Measurements from ENCODE around the gene NHLRC4.

NHLRC4 gene

DNA sequence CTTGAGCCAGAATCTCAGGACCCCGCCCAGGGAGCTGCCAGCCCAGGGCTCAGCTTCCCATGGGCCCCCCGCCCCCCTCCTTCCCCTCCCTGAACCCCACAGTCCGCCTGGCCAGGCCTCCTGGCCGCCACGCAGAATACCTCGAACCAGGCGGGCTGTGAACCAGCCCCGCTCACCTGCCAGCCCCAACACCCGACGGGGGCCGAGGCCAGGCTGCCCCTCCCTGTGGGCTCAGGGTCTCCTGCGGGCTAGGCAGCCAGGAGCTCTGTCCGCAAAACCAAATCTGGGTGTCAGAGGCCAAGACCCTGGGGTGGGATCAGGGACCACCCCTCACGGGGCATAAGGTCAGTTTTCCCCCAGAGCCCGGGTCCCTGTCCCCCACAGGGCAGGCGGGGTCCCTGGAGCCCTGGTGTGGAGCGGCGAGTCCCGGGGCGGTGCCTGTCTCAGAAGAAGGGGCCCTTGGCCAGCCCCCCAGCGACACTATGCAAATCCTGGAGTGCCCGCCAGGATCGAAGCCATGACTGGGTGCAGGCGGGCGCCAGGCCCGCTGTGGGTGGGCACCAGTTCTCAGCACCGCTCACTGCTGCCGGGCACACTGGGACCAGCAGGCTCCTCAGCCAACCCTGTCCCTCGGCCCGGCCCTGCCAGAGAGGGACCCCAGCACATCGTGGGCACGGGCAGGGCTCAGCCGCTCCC, 13.1 kb upstream of the NHLRC4 start:
- no peak for DNase-seq (ENCODE audit: low read depth)

DNA sequence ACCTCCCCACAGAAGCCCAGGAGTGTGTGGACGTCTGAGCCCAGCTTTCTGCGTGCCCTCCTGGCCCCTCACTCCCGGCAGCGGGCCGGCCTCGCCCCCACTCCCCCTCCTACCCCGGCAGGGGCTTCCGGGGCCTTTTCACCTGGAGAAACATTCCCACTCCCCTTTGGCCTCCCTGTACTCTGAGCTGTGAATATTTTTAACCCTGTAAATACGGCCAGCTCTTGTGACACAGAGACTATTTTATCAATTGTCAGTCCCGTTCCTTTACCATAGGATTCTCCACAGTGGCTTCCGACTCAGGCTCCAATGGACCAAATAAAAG, 12.5 kb upstream of the NHLRC4 start:
- DNase-seq (ENCODE audit: low read depth) = no peak

DNA sequence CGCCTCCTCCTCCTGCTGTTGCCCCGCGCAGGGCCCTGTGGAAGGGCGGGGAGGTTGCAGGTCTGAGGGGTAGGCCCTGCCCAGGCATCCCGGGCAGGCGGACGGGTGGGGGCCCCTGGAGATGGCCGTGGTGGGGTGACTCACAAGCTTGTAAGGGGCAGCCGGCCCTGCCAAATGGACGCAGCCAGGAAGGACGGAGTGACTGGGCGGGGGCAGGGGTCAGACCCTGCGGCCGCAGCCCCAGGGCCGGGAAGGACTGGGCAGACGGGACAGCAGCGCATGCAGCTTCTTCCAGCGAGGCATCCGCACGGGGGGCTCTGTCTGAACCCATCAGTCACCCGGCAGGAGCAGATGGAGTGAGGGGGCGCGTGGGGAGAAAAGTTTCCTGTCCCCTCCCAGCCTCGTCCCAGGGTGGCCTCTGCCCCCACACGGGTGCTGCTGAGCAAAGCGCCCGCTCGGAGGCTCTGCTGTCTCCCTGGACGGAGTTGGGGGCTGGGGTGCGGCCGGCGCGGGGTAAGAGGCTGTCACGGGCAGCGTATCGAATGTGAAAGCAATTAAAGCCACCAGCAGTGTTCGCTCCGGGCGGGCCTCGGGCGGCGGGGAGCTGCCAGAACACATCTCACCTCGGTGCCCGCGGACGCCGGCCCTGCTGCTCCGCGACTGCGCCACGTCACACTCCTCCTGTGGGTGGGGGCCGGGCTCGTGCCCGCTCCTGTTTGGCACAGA, 12.0 kb upstream of the NHLRC4 start:
- peak; percentile 71 for DNase-seq (ENCODE audit: low read depth)

DNA sequence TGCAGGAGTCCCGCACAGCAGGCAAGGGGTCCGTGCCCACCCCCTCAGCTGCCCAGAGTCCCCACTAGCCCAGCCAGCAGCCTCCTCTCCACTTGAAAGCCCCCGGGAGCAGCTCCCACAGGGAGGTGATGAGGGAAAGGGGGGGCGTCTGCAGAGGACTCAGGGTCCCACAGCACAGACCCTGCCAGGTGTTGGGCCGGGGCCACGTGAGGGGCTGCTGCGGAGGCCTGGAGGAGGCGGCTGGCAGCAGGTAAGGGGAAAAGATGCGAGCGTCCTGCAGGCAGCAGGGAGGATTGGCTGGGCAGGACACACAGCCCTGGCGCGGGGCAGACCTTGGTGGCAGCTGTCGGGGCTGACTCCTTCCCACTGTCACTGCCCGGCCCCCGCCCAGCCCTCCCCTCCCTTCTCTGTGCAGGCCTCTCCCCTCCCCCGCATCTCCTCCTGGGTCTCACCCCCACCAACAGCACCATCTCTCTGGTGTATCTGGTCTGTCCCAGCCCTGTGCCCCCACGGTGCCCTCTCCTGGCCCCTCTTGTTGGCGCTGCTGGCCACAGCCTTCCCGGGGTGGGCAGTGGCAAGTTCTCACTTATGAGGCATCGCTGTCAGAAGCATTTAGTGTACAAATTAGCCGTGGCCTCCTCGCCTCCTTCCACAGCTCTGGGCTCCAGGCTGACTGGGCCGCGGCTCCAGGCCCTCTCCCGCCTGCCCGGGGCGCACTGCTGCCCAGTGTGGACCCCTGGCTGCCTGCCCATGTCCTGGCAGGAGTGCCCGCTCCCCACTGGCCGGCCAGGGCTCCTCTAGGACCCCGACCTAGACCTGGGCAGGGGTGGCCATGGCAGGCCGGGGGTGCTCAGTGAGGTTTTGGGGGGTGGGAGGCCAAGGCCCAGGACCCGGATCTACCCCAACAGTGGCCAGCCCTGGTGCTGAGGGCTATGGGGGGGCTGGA, 11.0 kb upstream of the NHLRC4 start:
- DNase-seq (ENCODE audit: low read depth) = no peak

DNA sequence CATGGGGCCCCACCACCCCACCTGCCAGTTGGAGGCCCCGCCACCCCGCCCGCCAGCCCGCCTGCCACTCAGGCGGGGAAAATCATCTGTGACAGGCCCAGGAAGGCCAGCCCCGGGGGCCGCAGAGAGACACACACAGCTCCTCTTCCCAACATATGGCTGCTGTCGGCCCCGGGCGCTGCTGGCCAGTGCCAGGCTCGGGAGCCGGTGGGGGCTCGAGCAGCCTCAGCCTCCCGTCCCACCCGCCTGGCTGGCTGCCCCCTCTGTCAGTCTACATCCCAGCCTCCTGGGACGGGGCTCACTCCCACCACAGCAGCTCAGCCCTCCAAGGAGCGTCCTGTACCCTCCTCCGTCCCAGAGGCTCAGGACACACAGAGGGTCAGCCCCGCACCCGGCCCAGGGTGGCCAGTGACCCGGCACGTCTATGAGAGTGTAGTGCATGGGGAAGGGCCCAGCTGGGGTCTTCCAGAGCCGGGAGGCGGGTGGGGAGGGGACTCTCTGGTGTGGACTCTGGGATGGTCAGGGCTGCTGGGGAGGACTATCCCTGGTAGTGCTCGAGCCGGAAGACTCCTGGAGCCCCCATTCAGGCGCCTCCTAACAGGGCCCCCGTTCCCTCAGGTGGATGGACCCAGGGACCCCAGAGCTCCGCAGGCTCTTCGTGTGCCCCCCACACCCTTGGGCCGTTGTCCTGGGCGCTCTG, 10.2 kb upstream of the NHLRC4 start:
- no peak for DNase-seq (ENCODE audit: low read depth)

DNA sequence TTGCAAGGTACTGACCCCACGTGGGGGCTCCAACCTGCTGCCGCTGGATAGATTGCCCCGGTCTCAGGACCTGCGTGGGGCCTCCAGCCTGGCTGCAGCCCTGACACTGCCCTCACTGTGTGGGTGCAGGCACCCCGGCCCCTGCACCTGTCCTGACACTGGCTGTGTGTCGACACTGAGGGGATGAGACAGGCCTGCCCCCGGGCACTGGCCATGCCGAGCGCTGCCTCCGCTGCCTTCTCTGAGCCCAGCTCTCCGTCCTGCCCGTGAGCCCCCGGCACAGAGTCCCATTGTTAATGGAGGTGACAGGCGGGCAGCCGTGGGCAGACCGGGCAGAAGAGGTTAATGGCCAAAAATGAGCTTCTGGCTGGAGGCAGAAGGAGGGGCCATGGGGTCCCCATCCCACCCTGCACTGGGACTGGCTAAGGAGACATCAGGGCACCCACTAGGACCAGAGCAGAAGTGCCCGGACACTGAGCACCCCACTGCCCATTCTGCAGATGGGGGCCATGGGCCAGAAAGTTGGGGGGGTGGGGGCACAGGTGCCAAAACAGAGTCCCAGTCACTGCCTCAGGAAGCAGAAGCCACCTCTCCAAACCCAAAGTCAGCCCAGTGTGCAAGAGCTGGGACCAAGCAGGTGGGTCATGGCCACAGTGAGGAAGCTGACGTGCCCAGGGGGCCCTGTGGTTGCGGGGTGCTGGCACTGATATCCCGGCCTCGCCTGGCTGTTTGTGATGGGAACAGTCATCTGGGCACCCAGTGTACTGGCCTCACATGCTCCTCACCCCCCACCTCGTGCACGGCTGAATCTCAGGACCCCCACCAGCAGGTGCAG, 9.1 kb upstream of the NHLRC4 start:
- no peak for DNase-seq (ENCODE audit: low read depth)

DNA sequence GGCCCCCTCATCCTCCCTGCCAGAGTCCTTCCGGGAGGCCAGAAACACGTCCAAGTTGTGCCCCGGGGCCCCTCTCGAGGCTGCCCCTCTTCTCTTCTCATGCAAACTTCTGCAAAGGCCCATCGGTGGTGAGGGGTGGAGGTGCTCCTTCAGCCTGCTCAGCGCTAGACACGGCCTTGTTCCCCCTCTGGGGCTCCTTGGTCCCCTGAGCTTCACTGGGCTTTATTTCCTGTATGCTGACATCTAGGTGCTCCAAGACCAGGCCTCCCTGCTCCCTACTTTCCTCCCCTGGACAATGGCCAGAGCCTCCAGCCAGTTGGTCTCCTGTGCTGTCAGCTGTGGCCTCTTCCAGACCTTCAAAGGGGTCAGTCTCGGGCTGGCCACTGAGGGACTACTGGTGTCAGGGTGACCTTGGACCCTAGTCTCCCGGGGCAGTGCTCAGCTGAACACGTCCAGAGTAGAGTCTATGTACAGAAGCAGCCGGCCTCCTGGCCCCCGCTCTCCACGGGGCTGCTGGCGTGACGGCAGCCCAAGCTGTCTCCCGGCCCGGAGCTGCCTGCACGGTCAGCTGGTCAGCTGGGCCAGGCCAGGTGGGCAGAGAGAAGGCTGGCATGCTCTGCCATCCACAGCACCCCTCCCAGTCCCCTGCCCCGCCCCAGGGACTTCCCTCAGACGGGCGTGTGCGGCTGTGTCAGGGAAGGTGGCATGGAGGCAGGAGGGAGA, 8.3 kb upstream of the NHLRC4 start:
- no peak for DNase-seq (ENCODE audit: low read depth)

DNA sequence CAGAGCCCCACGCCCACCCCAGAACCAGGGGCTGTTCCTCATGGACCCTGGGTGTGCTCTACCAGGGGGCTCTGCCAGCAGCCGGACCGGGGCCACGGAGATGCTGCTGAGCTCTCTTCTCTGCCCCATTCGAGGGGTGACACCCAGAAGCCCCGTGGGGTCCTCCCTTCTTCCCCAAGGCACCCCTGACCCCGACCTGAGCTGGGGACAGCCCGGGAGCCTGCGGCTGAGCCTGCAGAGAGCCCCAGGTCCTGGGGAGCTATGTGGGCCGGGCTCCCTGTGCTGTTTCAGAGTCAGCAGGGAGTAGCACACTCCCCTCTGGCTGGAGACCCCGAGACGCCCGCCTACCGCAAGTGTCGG, 7.8 kb upstream of the NHLRC4 start:
- DNase-seq (ENCODE audit: low read depth) = no peak

DNA sequence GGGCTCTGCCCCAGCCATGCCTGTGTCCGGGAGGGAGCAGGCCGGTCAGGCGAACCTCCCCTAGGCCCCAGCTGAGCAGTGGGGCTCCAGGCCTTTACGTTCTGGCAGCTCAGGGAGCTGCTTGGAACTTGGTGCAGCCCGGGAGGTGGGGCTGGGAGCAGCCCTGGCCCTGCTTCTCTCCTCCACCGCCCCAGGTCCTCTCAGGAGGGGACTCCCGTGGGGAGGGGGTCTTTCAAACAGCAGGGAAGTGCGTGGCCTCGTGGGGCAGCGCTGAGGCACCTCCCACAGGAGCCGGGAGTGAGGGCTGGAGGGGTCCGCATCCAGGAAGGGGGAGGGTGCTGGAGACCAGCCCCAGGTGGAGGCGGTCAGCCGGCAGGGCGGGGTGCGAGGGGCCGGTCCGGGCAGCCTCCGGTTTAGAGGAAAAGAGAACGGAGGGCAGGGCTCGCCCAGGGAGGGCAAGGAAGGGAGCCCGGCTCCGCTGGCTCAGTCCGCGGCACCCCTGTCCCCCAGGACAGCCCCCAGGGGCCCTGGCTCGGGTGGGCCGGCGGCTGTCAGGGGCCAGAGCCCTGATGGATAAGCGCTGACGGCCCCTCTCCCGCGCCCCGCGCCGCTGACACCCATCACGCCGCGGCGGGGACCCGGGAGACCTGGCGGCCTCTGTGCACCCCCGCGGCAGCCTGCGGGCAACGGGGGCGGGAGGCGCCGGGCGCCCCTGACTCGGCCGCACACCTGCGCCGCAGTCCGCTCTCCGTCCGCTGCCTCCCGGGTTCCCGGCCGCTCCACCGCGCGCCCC, 7.2 kb upstream of the NHLRC4 start:
- no peak for DNase-seq (ENCODE audit: low read depth)

DNA sequence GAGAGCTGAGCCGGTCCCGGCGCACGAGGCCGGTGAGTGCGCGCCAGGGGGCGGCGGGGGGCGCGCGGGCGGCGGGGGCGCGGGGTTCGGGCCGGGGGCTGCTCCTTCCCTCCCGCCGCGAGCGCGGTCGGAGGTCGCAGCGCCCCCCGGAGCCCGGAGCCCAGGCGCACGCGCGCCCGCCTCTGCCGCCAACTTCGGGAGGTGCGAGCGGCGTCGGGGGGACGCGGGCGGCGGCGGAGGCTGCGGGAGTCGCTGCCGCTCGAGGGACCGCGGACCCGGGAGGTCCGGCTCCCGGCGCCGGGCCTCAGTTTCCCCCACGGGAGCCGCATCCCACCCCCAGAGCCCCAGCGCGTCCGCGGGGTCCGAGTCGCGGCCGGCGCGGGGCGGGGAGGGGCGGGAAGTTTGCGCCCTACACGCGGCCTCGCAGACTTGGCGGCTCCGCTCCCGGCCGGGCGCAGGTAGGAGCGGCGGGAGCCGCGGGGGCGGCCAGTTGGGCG, 6.6 kb upstream of the NHLRC4 start, which contains the start of gene PRR35:
Gene PRR35, plus strand, starts transcription at position 191 of the 497 bp plus-strand sequence. CDS start 2,901 bp downstream, outside the sequence.
- no peak for DNase-seq (ENCODE audit: low read depth)

DNA sequence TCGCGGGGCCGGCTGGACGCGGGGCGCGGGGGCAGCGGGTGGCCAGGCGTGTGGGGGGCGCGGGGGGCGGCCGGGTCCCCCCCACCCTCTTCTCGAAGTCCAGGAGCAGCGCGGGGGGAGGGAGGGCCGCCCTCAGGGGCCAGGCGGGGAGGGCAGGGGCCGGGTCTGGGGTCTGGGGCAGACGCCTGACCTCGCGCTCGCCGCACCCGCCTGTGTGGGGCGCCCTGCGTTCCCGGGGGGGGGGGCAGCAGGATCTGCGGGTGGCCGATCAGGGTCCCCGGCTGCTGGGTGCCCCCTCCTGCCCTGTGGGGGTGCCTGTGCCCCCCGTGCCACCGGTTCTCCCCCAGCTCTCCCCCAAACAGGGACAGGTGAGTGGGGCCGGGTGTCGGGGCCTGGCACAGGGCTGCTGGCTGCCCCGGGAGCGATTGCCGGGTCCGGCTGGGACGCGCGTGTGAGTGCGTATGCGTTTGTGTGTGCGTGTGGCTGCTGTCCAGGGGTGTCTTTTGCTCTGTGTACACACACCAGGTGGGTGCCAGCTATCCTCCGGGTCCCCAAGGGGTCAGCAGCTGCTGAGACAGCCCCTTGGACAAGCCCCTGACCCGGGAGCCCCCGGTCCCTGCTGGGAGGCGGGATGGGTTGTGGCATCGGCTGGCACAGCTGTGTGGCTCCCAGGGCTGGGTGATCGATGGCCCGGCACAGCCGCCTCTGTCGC, 5.9 kb upstream of the NHLRC4 start:
- DNase-seq (ENCODE audit: low read depth) = no peak

DNA sequence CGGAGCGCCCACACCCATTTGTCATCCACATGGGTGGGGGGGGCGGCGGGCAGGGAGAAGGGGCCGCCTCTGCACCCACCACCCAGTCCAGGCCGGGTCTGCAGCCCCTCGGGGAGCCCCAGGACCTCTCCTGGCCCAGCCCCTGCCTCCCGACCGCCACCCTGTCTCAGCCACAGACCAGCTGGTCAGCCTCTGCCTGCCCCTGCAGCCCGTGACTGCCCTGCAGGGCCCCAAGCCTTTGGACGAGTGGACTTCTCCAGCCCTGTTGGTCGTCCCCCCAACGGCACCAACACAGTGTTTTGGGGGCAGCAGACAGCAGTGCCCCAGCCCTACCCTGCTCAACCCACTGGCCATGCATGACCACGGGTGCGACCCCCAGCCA, 5.4 kb upstream of the NHLRC4 start:
- no peak for DNase-seq (ENCODE audit: low read depth)

DNA sequence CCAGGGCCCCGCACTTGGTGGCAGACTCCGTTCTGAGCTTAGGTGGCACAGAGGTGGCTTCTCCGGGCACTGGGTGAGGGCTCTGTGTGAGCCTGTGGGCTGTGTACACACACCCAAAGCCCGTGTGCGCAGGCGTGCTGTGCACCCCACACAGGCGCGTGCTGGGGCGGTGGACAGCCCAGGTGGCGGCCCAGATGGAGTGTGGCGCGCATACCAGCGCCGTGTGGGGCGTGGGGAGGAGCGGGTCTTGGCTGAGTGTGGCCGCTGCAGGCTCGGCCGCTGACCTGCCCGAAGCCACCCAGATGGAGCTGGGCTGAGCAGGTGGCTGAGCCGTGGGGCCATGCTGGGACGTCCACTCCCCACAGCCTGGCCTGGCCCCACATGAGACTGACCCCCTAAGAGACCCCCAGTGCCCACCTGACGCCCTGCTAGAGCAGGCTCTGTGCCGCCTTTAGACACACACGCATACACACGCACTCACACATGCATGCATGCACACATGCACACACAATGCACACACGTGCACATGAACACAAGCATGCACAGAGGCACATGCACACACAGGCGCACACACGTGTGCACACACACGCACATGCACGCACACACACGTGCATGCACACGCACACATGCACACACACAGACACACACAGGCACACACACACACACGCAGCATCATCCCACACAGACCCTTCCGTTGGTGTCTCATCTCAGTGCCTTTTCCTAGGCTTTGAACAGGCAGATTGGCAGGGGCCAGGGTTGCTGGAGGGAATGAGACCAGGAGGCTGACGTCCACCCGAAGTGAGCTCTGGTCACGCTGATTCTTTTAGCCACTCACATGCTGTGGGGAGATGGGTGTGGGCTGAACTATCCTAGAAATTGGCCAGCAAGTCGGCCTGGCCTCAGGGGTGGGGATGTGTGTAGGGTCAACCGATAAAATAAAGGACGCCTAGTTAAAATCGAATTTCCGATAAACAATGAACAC, 4.6 kb upstream of the NHLRC4 start:
- no peak for DNase-seq (ENCODE audit: low read depth)

DNA sequence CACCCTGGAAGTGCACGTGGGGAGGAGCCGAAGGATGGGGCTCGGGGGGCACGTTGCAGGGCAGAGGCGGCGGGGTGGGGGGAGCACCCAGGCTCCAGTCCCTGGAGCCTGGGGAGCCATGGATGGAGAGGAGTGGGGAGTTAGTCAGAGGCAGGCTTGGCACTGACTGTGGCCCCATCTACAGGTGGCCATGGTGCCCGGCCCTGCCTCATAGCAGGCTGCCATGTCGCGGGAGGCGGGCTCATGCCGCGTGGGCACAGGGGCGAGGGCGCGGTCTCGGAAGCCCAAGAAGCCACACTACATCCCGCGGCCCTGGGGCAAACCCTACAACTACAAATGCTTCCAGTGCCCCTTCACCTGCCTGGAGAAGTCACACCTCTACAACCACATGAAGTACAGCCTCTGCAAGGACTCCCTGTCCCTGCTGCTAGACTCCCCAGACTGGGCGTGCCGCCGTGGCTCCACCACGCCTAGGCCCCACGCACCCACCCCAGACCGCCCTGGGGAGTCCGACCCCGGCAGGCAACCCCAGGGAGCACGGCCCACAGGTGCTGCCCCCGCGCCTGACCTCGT, 3.6 kb upstream of the NHLRC4 start:
- no peak for DNase-seq (ENCODE audit: low read depth)

DNA sequence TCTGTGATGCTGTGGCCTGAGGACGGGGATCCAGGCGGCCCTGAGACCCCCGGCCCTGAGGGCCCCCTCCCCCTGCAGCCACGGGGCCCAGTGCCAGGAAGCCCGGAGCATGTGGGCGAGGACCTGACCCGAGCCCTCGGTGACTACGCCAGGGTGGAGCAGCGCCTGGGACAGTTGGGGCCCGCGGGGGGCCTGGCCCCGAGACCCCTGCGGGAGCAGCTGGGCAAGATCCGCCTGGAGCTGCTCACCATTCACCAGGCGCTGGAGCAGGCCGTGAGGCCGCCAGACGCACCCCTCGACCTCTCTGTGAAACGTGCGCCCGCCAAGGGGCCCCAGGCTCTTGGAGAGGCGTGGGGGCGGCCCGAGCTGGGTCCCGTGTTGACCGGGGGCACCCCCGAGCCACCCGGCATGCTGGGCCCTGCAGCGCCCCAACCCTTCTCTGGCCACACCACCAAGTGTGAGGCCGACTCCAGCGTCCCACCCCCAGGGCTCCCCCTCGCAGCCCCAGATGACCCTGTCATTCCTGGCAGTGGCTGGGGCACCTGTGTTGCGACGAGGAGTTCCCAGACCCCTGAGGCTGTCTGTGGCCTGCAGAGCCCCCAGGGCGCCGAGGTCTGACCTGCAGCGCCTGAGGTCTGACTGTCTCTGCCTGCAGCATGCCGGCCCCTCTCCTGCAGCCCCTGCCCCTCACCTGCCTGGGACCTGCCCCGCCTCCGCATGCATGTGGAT, 2.0 kb upstream of the NHLRC4 start:
- no peak for DNase-seq (ENCODE audit: low read depth)

DNA sequence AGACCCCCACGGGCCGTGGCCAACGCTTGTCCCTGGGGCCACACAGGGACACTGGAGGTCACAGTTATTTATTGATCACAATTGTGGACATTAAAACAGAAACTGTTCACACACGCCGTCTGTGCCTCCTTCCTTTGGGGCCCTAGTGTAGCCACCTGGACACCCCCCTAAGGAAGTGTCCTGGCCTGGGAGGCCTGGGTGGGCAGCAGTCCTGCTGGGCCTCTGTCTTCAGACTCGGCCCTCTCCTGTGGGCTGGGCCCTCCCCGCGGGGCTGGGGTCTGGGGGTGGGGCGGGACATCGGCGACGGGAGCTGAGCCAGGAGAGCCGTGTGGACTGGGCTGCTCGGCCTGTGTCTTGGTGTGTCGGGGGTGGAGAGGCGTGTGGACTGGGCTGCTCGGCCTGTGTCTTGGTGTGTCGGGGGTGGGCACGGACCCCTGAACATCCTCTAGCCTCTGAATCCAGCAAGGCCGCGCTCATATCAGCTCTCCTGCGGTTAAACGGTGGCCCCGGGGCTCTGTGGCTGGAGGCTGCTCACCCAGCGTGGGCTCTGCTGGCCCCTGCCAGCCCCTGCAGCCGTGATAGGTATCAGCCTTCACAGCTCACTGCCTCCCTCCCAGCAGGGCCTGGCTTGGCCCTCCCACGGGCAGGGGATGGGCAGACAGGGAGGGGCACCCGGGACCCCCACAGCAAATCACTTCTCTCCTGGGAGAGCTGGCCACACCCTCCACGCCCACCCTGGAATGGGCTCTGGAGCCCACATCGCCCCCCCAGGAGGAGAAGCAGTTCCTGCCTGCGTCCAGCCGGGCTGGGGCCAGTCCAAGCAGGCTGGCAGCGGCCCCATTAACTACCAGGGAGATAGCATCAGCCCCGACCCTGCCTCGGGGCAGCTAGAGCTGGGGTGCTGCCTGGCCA, 1.1 kb upstream of the NHLRC4 start:
- no peak for DNase-seq (ENCODE audit: low read depth)

All from GM04504 (cell line).